Kidney (tissue), 14 donors: ENCODE data around the gene GMDS. TPM values are rescaled to one million over a fixed set of nuclear protein-coding genes. Genes with fewer than 3 reads are reported as not detected.

Experiments used
- DNase-seq, 5 donors: peaks; one replicate each; pipeline ENCODE4 v3.0.0-alpha.2; 2013 to 2020
- FAIRE-seq: peaks from 2 replicates; lab custom pipeline; 2012; peaks lifted over from hg19 to GRCh38; lab: Jason Lieb, UNC
- H3K27ac ChIP-seq, 2 donors: one replicate each; pipeline ENCODE4 v1.7.0; 2013; ENCODE audit warnings: low read depth in 2 of 2, low read length in 2 of 2, inconsistent platforms in 1 of 2
- H3K27me3 ChIP-seq: one replicate; pipeline ENCODE4 v1.7.1; 2013; ENCODE audit warnings: low read length, inconsistent platforms; ENCODE audit not compliant: control insufficient read depth, insufficient read depth
- H3K36me3 ChIP-seq, 3 donors: one replicate each; pipeline versions ENCODE4 v1.7.0 to v1.7.1; 2013; ENCODE audit warnings: low read length in 3 of 3, control low read depth in 1 of 3, inconsistent platforms in 1 of 3; ENCODE audit not compliant: insufficient read depth in 3 of 3, control insufficient read depth in 2 of 3
- H3K4me1 ChIP-seq, 3 donors: one replicate each; pipeline versions ENCODE4 v1.7.0 to v1.7.1; 2013; ENCODE audit warnings: low read length in 3 of 3, inconsistent platforms in 1 of 3, low read depth in 1 of 3; ENCODE audit not compliant: control insufficient read depth in 2 of 3, insufficient read depth in 2 of 3
- H3K4me3 ChIP-seq, 3 donors: one replicate each; pipeline versions ENCODE4 v1.7.0 to v1.8.1; 2013; ENCODE audit warnings: low read length in 3 of 3, control low read depth in 1 of 3, inconsistent platforms in 1 of 3
- H3K9ac ChIP-seq, 3 donors: one replicate each; pipeline versions ENCODE4 v1.7.0 to v1.7.1; 2013; ENCODE audit warnings: low read length in 3 of 3, control low read depth in 1 of 3, inconsistent platforms in 1 of 3
- H3K9me3 ChIP-seq, 3 donors: one replicate each; pipeline versions ENCODE4 v1.7.0 to v1.7.1; 2013; ENCODE audit warnings: low read length in 3 of 3, control low read depth in 1 of 3, inconsistent platforms in 1 of 3; ENCODE audit not compliant: control insufficient read depth in 2 of 3, insufficient read depth in 1 of 3
- CTCF ChIP-seq: IDR thresholded peaks from 3 replicates; pipeline ENCODE4 v1.5.1; 2012; ENCODE audit warnings: mild to moderate bottlenecking, moderate library complexity, borderline replicate concordance; ENCODE audit not compliant: insufficient read depth; ENCODE audit errors: extremely low read depth
- intact Hi-C: fragments of 100-400 bp; cut with DNase I; formaldehyde crosslinking; loops from one replicate; pipeline ENCODE4 v1.11.1; 2022
- polyA plus RNA-seq: library from polyadenylated mRNA; stranded (reverse); fragments of 350-450 nt; fragmentation: Illumina TruSeq; extraction: RNeasy Lipid Tissue Mini Kit (QIAGEN cat#74804); gene quantifications from one replicate; pipeline ENCODE4 v1.2.3, GENCODE V29; 2014; ENCODE audit warnings: low read depth, low replicate concordance; ENCODE audit not compliant: insufficient read depth
- total RNA-seq: library from RNA; stranded (reverse); fragmentation: NEBNext Ultra II Directional; extraction: Animal tissue kit (Norgen Biotek cat#: 25700); gene quantifications from one replicate; pipeline ENCODE4 v1.2.1, GENCODE V29; 2021
- donor health status: control.
- donor health status: control.
- donor health status: control.
- donor health status: control.
- donor health status: control.
- donor health status: DM: yes; HTN: yes; CAD: no.
- donor health status: Normal renal cell carcinoma (clear cell type).

Gene GMDS
- total and polyA plus RNA-seq, 2 donors from 2014 or later: 49.6 to 63.7 TPM

GRCh38 chr6:1586256-1586655, 659.1 kb downstream of the GMDS start:
- intact Hi-C loops: no loop called here
- Histone ChIP-seq H3K4me3 (no peak overlapping the region), H3K9me3 (no peaks in the 10 kb centered on the region), H3K27me3 (no peaks in the 10 kb centered on the region), H3K36me3 (no peaks in the 10 kb centered on the region), H3K4me1 (no peaks in the 10 kb centered on the region), H3K27ac (no peak overlapping the region), H3K9ac (no peak overlapping the region)
- DNase-seq: no peak
- no peak for TF ChIP-seq CTCF
- FAIRE-seq: no peak

- Histone ChIP-seq H3K9ac (no peak overlapping the region), H3K27ac (no peak overlapping the region), H3K4me1 (no peaks in the 10 kb centered on the region), H3K36me3 (no peaks in the 10 kb centered on the region), H3K9me3 (no peaks in the 10 kb centered on the region), H3K4me3 (no peak overlapping the region), H3K27me3 (no peaks in the 10 kb centered on the region)
- intact Hi-C loops: no loop called here
- FAIRE-seq (no peak), DNase-seq (no peak)
- no peak for TF ChIP-seq CTCF
Observed at GRCh38 chr6:1585669-1586049, 659.7 kb downstream of the GMDS start.

GRCh38 chr6:1584996-1585668, 660.3 kb downstream of the GMDS start:
- H3K4me3 ChIP-seq: no peak overlapping the region
- no peak for DNase-seq
- H3K27me3 ChIP-seq: no peaks in the 10 kb centered on the region
- H3K27ac ChIP-seq: no peak overlapping the region
- FAIRE-seq: no peak
- no peaks in the 10 kb centered on the region for H3K9me3 ChIP-seq
- H3K36me3 ChIP-seq: no peaks in the 10 kb centered on the region
- no peak for TF ChIP-seq CTCF
- no peak overlapping the region for H3K9ac ChIP-seq
- H3K4me1 ChIP-seq: no peaks in the 10 kb centered on the region
- intact Hi-C loops: no loop called here

GRCh38 chr6:1584146-1584545, 661.3 kb downstream of the GMDS start:
- FAIRE-seq (no peak), DNase-seq (no peak)
- H3K36me3 ChIP-seq: no peaks in the 10 kb centered on the region
- H3K27ac ChIP-seq: no peak overlapping the region
- no peaks in the 10 kb centered on the region for H3K9me3 ChIP-seq
- intact Hi-C loops: no loop called here
- no peak for TF ChIP-seq CTCF
- H3K4me1 ChIP-seq: no peaks in the 10 kb centered on the region
- H3K27me3 ChIP-seq: no peaks in the 10 kb centered on the region
- no peak overlapping the region for H3K9ac ChIP-seq
- no peak overlapping the region for H3K4me3 ChIP-seq
